ENCODE measurements around the gene TREM2. TPM values are rescaled to one million over a fixed set of nuclear protein-coding genes. Genes with fewer than 3 reads are reported as not detected.

Gene TREM2
- total and polyA plus RNA-seq, 2 of the 8 experiments (the other 6 are each of a cell fraction or from before 2014, with no cell fraction given) = 0.20 TPM; not detected in 1

DNA sequence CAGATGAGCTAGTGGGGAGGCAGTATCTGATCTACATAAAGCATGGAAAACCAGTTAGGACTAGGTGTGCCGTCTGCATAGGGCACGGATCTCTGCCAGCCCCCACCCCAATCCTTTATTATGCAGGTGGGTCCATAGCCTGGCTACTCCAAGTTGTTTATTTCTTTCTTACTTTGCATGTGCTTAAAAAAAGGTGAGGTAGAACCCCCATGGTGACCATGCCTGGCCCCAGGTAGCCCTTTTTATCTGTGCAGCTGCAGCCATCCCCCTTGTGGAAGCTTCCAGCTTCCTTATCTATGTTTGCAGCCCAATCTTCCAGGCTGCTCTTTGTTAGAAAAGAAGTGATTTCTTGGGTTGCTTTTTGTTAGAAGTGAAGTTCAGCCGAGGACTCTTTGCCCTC, 9.0 kb upstream of the TREM2 start:
- H3K9me3 ChIP-seq (ENCODE audit: insufficient read depth in 2 of 2, low read depth in 1 of 2, low read length in 1 of 2) = no peaks in the 10 kb centered on the region; a peak in 1 of 4 replicates
- POLR2A ChIA-PET (ENCODE audit: partially characterized antibody) = interaction anchor here (0.6 to 1.8 kb wide), 2 partner anchors 10 to 516 kb away, joined by 3 to 5 read pairs; no protein-coding TSS in a partner anchor
- H2BK120ac ChIP-seq (replicated peaks; ENCODE audit: low read depth, low read length) = no peak overlapping the region
- no peak overlapping the region for H3K18ac ChIP-seq (ENCODE audit: extremely low read depth, low read length)
- H2BK15ac ChIP-seq (ENCODE audit: low read length) = no peak overlapping the region
- H3K79me2 ChIP-seq (ENCODE audit: control insufficient read depth in 1 of 2, insufficient read depth in 2 of 2, low read length in 2 of 2) = no peaks in the 10 kb centered on the region
- H3K14ac ChIP-seq (ENCODE audit: insufficient read length) = no peak overlapping the region
- no peak overlapping the region for H2AK5ac ChIP-seq (ENCODE audit: low read depth, low read length)
- no peak overlapping the region for H2BK5ac ChIP-seq (ENCODE audit: low read depth, low read length)
- H3K4me1 ChIP-seq (replicated peaks in 1 of 4; ENCODE audit: control insufficient read depth in 3 of 4, insufficient read depth in 4 of 4, low read length in 3 of 4) = peaks cover 0 to 12% (median 8%) of the 10 kb centered on the region in 4 experiments; a peak in 5 of 7 replicates
- peak; percentile 50 for FAIRE-seq
- no peaks in the 10 kb centered on the region for H3K27me3 ChIP-seq (replicated peaks in 1 of 4; ENCODE audit: control insufficient read depth in 3 of 4, extremely low read depth in 1 of 4, insufficient read depth in 3 of 4, low read length in 3 of 4)
- H3K4me3 ChIP-seq (ENCODE audit: extremely low read depth in 1 of 4, insufficient read depth in 2 of 4, low read depth in 3 of 4, low read length in 4 of 4) = 0 out of 8 replicates have a peak overlapping the region, but pooled peaks of 1 of the 4 experiments have one; percentile 3
- H3K27ac ChIP-seq (ENCODE audit: low read depth, low read length) = peak overlapping the region; percentile 56; the same call in 1 of the 2 replicates
- CTCF ChIA-PET (ENCODE audit: partially characterized antibody) = interaction anchor here (0.6 to 4.5 kb wide), 7 partner anchors 9 to 161 kb away, joined by 3 to 31 read pairs (median 3); no protein-coding TSS in a partner anchor
- no peak overlapping the region for H3K4ac ChIP-seq (replicated peaks; ENCODE audit: insufficient read length, low read depth, low read length)
- no peaks in the 10 kb centered on the region for H4K20me1 ChIP-seq (replicated peaks in 1 of 2; ENCODE audit: control insufficient read depth in 1 of 2, insufficient read depth in 2 of 2, low read length in 2 of 2)
- no peak overlapping the region for H3K9ac ChIP-seq (replicated peaks in 1 of 4; ENCODE audit: extremely low read depth in 1 of 4, low read depth in 3 of 4, low read length in 3 of 4)
- no peaks in the 10 kb centered on the region for H3K36me3 ChIP-seq (ENCODE audit: control insufficient read depth in 2 of 4, insufficient read depth in 4 of 4, low read length in 3 of 4)
- H2AFZ ChIP-seq (ENCODE audit: low read length) = no peak overlapping the region
- no peak overlapping the region for H2BK12ac ChIP-seq (ENCODE audit: low read depth, low read length)
- no peak overlapping the region for H4K8ac ChIP-seq (ENCODE audit: extremely low read depth, insufficient read depth, low read length)
- no peak for DNase-seq (ENCODE audit: low read depth in 1 of 2, low spot score in 2 of 2)
- no peak overlapping the region for H3K23ac ChIP-seq (ENCODE audit: insufficient read length)
- H3K56ac ChIP-seq (replicated peaks; ENCODE audit: insufficient read length, low read depth, low read length) = no peak overlapping the region
- no peak overlapping the region for H4K91ac ChIP-seq (replicated peaks; ENCODE audit: insufficient read length, low read length)
- 40% methylated on average over 3 of the region's 3 CpGs; no CpG with 5 or more reads in 1 of the 2 experiments for WGBS, 2 experiments (ENCODE audit: extremely low coverage in 1 of 2, insufficient coverage in 1 of 2, insufficient read length in 1 of 2, insufficient replicate concordance in 2 of 2, low coverage in 1 of 2, low lambda C conversion rate in 2 of 2, missing lambda C conversion rate in 1 of 2)
- no peaks in the 10 kb centered on the region for H3K23me2 ChIP-seq (ENCODE audit: low read depth, low read length)
- H4K5ac ChIP-seq (ENCODE audit: insufficient read length, low read depth, low read length) = no peak overlapping the region
- H3K4me2 ChIP-seq (ENCODE audit: insufficient read depth in 1 of 2, low read depth in 2 of 2, low read length in 2 of 2) = peak overlapping the region; percentile 34 to 40; a peak in 3 of 4 replicates
- no peaks in the 10 kb centered on the region for H3K79me1 ChIP-seq (ENCODE audit: low read depth, low read length)
- no peak overlapping the region for H2BK20ac ChIP-seq (ENCODE audit: low read length)
- TF ChIP-seq, protein P1, sequence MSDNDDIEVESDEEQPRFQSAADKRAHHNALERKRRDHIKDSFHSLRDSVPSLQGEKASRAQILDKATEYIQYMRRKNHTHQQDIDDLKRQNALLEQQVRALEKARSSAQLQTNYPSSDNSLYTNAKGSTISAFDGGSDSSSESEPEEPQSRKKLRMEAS (IDR thresholded peaks at IDR 0.05) = peak; percentile 50
- TF ChIP-seq TBP (IDR thresholded peaks at IDR 0.05; ENCODE audit: low read depth, low read length) (no peak), BCL11A (IDR thresholded peaks at IDR 0.05; ENCODE audit: low read depth in 2 of 2, low read length in 2 of 2) (no peak), ZNF274 (IDR thresholded peaks at IDR 0.05; ENCODE audit: borderline replicate concordance, extremely low read depth, low read length) (no peak), RAD21 (IDR thresholded peaks at IDR 0.05 in 1 of 2, conservative IDR thresholded peaks at IDR 0.05 in 1 of 2; ENCODE audit: low read depth in 2 of 2, low read length in 2 of 2) (no peak), EGR1 (IDR thresholded peaks at IDR 0.05; ENCODE audit: borderline replicate concordance, low read depth, low read length) (no peak), SP1 (IDR thresholded peaks at IDR 0.05; ENCODE audit: low read depth, low read length) (0 out of 2 replicates have a peak, but pooled peaks have one; percentile 49), RBBP5 (IDR thresholded peaks at IDR 0.05; ENCODE audit: borderline replicate concordance, low read depth, low read length) (no peak), POLR2AphosphoS5 (IDR thresholded peaks at IDR 0.05; ENCODE audit: low read depth, low read length) (no peak), TCF12 (IDR thresholded peaks at IDR 0.05; ENCODE audit: low read depth, low read length) (0 out of 2 replicates have a peak, but pooled peaks have one; percentile 40), GTF2F1 (IDR thresholded peaks at IDR 0.05; ENCODE audit: borderline replicate concordance, low read depth, low read length) (no peak), BRCA1 (IDR thresholded peaks at IDR 0.05; ENCODE audit: low read depth, low read length) (no peak)
